Trophoblast cell (in vitro differentiated cells and primary cell): Measurements from ENCODE around the gene POMT1.

Experiments used
- DNase-seq, 2 donors: peaks; one replicate each; pipeline ENCODE4 v3.0.0-alpha.2; 2016
- H2AFZ ChIP-seq: 2 replicates; pipeline ENCODE4 v1.6.1; 2013; ENCODE audit warnings: low read length, moderate library complexity, mild to moderate bottlenecking; ENCODE audit not compliant: insufficient read depth, poor library complexity
- H2AK5ac ChIP-seq: 2 replicates; pipeline ENCODE4 v1.6.1; 2013; ENCODE audit warnings: mild to moderate bottlenecking, low read length
- H2BK120ac ChIP-seq: 2 replicates; pipeline ENCODE4 v1.6.1; 2013; ENCODE audit warnings: low read length, mild to moderate bottlenecking, moderate library complexity; ENCODE audit not compliant: insufficient read depth, poor library complexity
- H2BK12ac ChIP-seq: 2 replicates; pipeline ENCODE4 v1.6.1; 2013; ENCODE audit warnings: mild to moderate bottlenecking, low read length, moderate library complexity
- H2BK5ac ChIP-seq: 2 replicates; pipeline ENCODE4 v1.6.1; 2013; ENCODE audit warnings: low read length, low read depth, moderate library complexity, mild to moderate bottlenecking; ENCODE audit not compliant: poor library complexity
- H3K14ac ChIP-seq: 2 replicates; pipeline ENCODE4 v1.6.1; 2013; ENCODE audit warnings: mild to moderate bottlenecking, low read length
- H3K18ac ChIP-seq: 2 replicates; pipeline ENCODE4 v1.6.1; 2013; ENCODE audit warnings: mild to moderate bottlenecking, low read length
- H3K23ac ChIP-seq: 2 replicates; pipeline ENCODE4 v1.6.1; 2013; ENCODE audit warnings: low read length
- H3K27ac ChIP-seq: 2 replicates; pipeline ENCODE4 v1.5.1; 2013; ENCODE audit warnings: low read depth, mild to moderate bottlenecking, inconsistent platforms, low read length, moderate library complexity
- H3K27me3 ChIP-seq: 2 replicates; pipeline ENCODE4 v1.6.1; 2013; ENCODE audit warnings: inconsistent platforms, mild to moderate bottlenecking, low read length, moderate library complexity; ENCODE audit not compliant: insufficient read depth
- H3K36me3 ChIP-seq, 2 experiments: 1 replicate in 1 of 2; 2 replicates in 1 of 2; pipeline ENCODE4 v1.6.1; 2013; ENCODE audit warnings: low read length in 2 of 2, mild to moderate bottlenecking in 2 of 2, moderate library complexity in 1 of 2; ENCODE audit not compliant: insufficient read depth in 2 of 2, control insufficient read depth in 1 of 2
- H3K4ac ChIP-seq: 2 replicates; pipeline ENCODE4 v1.6.1; 2013; ENCODE audit warnings: low read depth, mild to moderate bottlenecking, low read length, moderate library complexity
- H3K4me1 ChIP-seq, 2 experiments: 1 replicate in 1 of 2; 2 replicates in 1 of 2; pipeline ENCODE4 v1.6.1; 2013; ENCODE audit warnings: low read length in 2 of 2, mild to moderate bottlenecking in 2 of 2, moderate library complexity in 1 of 2; ENCODE audit not compliant: insufficient read depth in 2 of 2, control insufficient read depth in 1 of 2
- H3K4me2 ChIP-seq: 2 replicates; pipeline ENCODE4 v1.6.1; 2013; ENCODE audit warnings: inconsistent platforms, mild to moderate bottlenecking, low read length, moderate library complexity
- H3K4me3 ChIP-seq: 2 replicates; pipeline ENCODE4 v1.5.1; 2013; ENCODE audit warnings: mild to moderate bottlenecking, low read depth, low read length, inconsistent platforms
- H3K79me1 ChIP-seq: one replicate; pipeline ENCODE4 v1.6.1; 2013; ENCODE audit warnings: low read length
- H3K79me2 ChIP-seq: 2 replicates; pipeline ENCODE4 v1.6.1; 2013; ENCODE audit warnings: low read length, mild to moderate bottlenecking; ENCODE audit not compliant: control insufficient read depth, insufficient read depth, poor library complexity
- H3K9ac ChIP-seq: 2 replicates; pipeline ENCODE4 v1.6.1; 2013; ENCODE audit warnings: mild to moderate bottlenecking, low read length
- H3K9me3 ChIP-seq: 2 replicates; pipeline ENCODE4 v1.6.1; 2013; ENCODE audit warnings: low read depth, mild to moderate bottlenecking, control low read depth, inconsistent platforms, low read length; ENCODE audit not compliant: insufficient read depth
- H4K12ac ChIP-seq: 2 replicates; pipeline ENCODE4 v1.6.1; 2013; ENCODE audit warnings: low read depth, mild to moderate bottlenecking, low read length, moderate library complexity
- H4K8ac ChIP-seq: 2 replicates; pipeline ENCODE4 v1.6.1; 2013; ENCODE audit warnings: low read depth, mild to moderate bottlenecking, low read length, moderate library complexity
- H4K91ac ChIP-seq: one replicate; pipeline ENCODE4 v1.6.1; 2013; ENCODE audit warnings: low read depth, mild to moderate bottlenecking, low read length, moderate library complexity
- WGBS: extraction: QIAGEN DNeasy Blood & Tissue Kit; methylation state at CpG from one replicate; pipeline ENCODE4 v1.1.7; 2013; ENCODE audit warnings: missing lambda C conversion rate; ENCODE audit not compliant: insufficient read length, insufficient coverage; ENCODE audit errors: extremely low coverage; 5-methylcytosine and 5-hydroxymethylcytosine counted together

The POMT1 gene

DNA sequence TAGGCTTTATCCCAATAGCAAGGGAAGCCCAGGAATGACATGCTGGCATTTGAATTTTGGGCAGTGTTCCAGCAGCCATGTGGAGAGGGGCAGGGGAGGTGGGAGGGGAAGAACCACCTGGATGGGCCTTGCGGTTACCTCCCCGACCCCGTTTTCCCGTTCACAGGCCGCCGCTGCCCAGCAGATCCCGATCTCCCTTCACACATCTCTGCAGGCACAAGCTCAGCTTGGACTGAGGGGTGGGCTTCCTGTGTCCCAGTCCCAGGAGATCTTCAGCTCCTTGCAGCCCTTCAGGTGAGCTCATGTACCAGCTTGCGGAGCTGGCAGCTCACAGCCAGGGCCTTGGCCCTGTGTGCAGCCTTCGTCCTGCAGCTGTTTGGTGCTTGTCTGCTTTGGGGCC is 15.7 kb upstream of the POMT1 start:
- no peak overlapping the region for H2BK120ac ChIP-seq
- no CpG with 5 or more reads among the region's 9 CpGs for WGBS
- no peak overlapping the region for H4K12ac ChIP-seq

DNA sequence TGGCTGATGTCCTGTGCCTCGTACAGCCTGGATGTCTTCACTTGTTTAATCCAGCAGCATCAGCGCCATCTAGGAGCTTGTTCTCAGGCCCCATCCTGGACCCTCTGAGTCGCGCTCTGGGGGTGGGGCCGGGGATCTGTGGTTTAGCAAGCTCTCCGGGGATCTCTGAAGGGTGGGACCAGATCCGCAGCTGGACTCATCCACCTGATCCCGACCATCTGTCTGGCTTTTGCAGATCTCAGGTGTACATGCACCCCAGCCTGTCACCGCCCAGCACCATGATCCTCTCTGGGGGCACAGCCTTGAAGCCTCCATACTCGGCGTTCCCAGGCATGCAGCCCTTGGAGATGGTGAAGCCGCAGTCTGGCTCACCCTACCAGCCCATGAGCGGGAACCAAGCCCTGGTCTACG is 15.1 kb upstream of the POMT1 start:
- DNase-seq: no peak
- Histone ChIP-seq H3K18ac (no peak overlapping the region), H3K9me3 (peaks cover 4% of the 10 kb centered on the region), H3K79me2 (no peaks in the 10 kb centered on the region), H4K8ac (no peak overlapping the region), H3K79me1 (no peaks in the 10 kb centered on the region), H3K4me1 (no peaks in the 10 kb centered on the region), H3K36me3 (peaks cover 96 to 99% of the 10 kb centered on the region in 2 experiments), H3K27me3 (no peaks in the 10 kb centered on the region), H2BK120ac (no peak overlapping the region), H2BK12ac (no peak overlapping the region), H2AK5ac (no peak overlapping the region), H4K91ac (no peak overlapping the region), H2BK5ac (no peak overlapping the region), H3K27ac (no peak overlapping the region), H3K14ac (no peak overlapping the region), H3K9ac (no peak overlapping the region), H3K23ac (no peak overlapping the region), H3K4ac (no peak overlapping the region), H3K4me3 (no peak overlapping the region), H4K12ac (no peak overlapping the region), H2AFZ (no peak overlapping the region), H3K4me2 (no peak overlapping the region)
- WGBS: no CpG with 5 or more reads among the region's 14 CpGs

More for the DNA sequence above, 15.7 kb upstream of the POMT1 start:
- Histone ChIP-seq H3K9me3 (peaks cover 4% of the 10 kb centered on the region), H3K79me2 (no peaks in the 10 kb centered on the region), H3K4me1 (no peaks in the 10 kb centered on the region), H3K14ac (no peak overlapping the region), H3K36me3 (peaks cover 97 to 99% of the 10 kb centered on the region in 2 experiments), H3K9ac (no peak overlapping the region), H3K79me1 (no peaks in the 10 kb centered on the region), H3K27me3 (no peaks in the 10 kb centered on the region), H2AFZ (no peak overlapping the region), H3K18ac (no peak overlapping the region), H2BK12ac (no peak overlapping the region), H3K23ac (no peak overlapping the region), H3K4me3 (no peak overlapping the region), H4K91ac (no peak overlapping the region), H3K4ac (no peak overlapping the region), H2BK5ac (no peak overlapping the region), H3K27ac (no peak overlapping the region), H2AK5ac (no peak overlapping the region), H3K4me2 (no peak overlapping the region), H4K8ac (no peak overlapping the region)
- DNase-seq: no peak

DNA sequence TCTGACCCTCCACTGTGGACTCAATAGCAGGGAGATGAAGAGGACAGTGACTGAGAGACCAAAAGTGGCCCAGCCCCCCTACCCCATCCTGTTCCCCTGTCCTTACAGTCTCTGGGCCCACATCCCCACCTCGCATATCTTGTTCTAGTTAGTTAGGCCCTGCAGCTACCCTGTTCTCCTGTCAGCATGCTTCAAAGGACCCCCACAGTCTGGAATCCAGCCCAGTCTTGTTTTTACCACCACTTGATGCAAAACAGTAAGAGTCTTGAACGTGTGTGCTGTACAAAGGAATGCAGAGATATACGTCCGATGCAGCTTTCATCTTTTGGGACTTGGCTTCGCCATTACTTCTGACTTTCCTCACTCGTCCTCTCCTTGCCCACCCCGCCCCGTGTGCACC is 12.2 kb upstream of the POMT1 start:
- Histone ChIP-seq H3K27ac (no peak overlapping the region), H3K79me1 (no peaks in the 10 kb centered on the region), H2AFZ (no peak overlapping the region), H3K14ac (no peak overlapping the region), H2BK120ac (no peak overlapping the region), H2AK5ac (no peak overlapping the region), H3K27me3 (no peaks in the 10 kb centered on the region), H4K91ac (no peak overlapping the region), H3K4ac (no peak overlapping the region), H3K79me2 (no peaks in the 10 kb centered on the region), H3K36me3 (peaks cover 94 to 99% of the 10 kb centered on the region in 2 experiments), H3K9ac (no peak overlapping the region), H4K8ac (no peak overlapping the region), H3K4me1 (no peaks in the 10 kb centered on the region), H3K4me2 (no peak overlapping the region), H2BK12ac (no peak overlapping the region), H3K23ac (no peak overlapping the region), H3K9me3 (peaks cover 4% of the 10 kb centered on the region), H4K12ac (no peak overlapping the region), H3K4me3 (no peak overlapping the region), H2BK5ac (no peak overlapping the region), H3K18ac (no peak overlapping the region)
- DNase-seq: no peak
- WGBS: no CpG with 5 or more reads among the region's 8 CpGs

DNA sequence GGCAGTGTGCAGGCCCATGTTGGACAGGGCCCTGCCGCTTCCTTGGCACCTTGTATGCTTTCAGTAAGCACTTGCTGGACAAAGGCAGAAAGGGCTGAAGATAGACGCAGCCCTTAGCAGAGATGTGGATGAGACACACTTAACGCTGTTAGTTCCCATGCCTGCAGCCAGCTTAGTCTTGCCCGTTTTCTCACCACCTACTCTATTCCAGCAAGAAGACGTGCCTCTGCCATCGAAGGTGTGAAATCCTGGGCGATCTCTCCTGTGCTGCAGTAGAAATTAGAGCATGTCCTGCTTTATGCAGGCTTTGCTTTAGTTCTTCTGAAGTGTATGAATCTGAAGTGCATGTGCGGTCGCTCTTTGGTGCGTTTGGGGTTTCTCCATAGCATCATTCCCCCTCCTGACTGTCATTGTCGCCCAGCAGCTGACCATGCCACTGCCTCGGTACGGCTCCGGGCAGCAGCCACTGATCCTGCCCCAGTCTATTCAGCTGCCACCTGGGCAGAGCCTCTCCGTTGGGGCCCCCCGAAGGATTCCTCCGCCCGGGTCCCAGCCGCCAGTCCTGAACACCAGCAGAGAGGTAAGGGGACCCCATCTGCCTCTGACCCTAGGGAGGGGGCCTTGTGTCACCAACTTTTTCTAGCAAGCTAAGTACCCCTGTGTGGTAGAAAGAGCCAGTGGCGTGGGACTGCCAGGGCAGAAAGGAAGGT is 11.6 kb upstream of the POMT1 start:
- no peak overlapping the region for H2AK5ac ChIP-seq
- no peak overlapping the region for H3K9ac ChIP-seq
- no peak overlapping the region for H3K18ac ChIP-seq
- no peak overlapping the region for H4K91ac ChIP-seq
- H3K79me1 ChIP-seq: no peaks in the 10 kb centered on the region
- H3K4ac ChIP-seq: no peak overlapping the region
- H4K12ac ChIP-seq: no peak overlapping the region
- no peak overlapping the region for H3K23ac ChIP-seq
- H3K4me2 ChIP-seq: no peak overlapping the region
- H3K4me3 ChIP-seq: no peak overlapping the region
- no peaks in the 10 kb centered on the region for H3K4me1 ChIP-seq
- no peak for DNase-seq
- H3K36me3 ChIP-seq: peaks cover 94 to 99% of the 10 kb centered on the region in 2 experiments
- H2BK12ac ChIP-seq: no peak overlapping the region
- no peaks in the 10 kb centered on the region for H3K79me2 ChIP-seq
- no peak overlapping the region for H2AFZ ChIP-seq
- no peak overlapping the region for H2BK120ac ChIP-seq
- no peaks in the 10 kb centered on the region for H3K27me3 ChIP-seq
- H3K9me3 ChIP-seq: peaks cover 2% of the 10 kb centered on the region
- H2BK5ac ChIP-seq: no peak overlapping the region
- no CpG with 5 or more reads among the region's 20 CpGs for WGBS
- H3K14ac ChIP-seq: no peak overlapping the region
- no peak overlapping the region for H4K8ac ChIP-seq
- no peak overlapping the region for H3K27ac ChIP-seq
